ENCODE data around the gene MDN1.
"Not testable (repeated sequence)": the region's sequence is repeated elsewhere in the genome, so short reads cannot be mapped to it uniquely, and the experiment has no call there.

The MDN1 gene

GRCh38 chr6:89819336-89820130, at the start of gene MDN1:
MDN1 (minus strand) TSS chr6:89819794; CDS start chr6:89819607, 187 bp downstream.
- DNase-seq, result peak; percentile 83 to 89

- no peak for DNase-seq
These were observed 46.6 kb upstream of the MDN1 start for GRCh38 chr6:89866024-89866678.

GRCh38 chr6:89862698-89863097, 43.1 kb upstream of the MDN1 start:
- no peak for DNase-seq

GRCh38 chr6:89862273-89862672, 42.7 kb upstream of the MDN1 start:
- DNase-seq, result no peak

- no peak for DNase-seq
These were observed 40.1 kb upstream of the MDN1 start for GRCh38 chr6:89859744-89860143.

GRCh38 chr6:89858041-89858440, 38.4 kb upstream of the MDN1 start:
- DNase-seq, result no peak

- DNase-seq, result no peak
These were observed 33.5 kb upstream of the MDN1 start for GRCh38 chr6:89853068-89853467.

GRCh38 chr6:89847513-89847912, 27.9 kb upstream of the MDN1 start:
- not testable (repeated sequence) for DNase-seq

- DNase-seq, result no peak
These were observed 23.5 kb upstream of the MDN1 start for GRCh38 chr6:89843070-89843469.

- no peak for DNase-seq
These were observed 22.6 kb upstream of the MDN1 start for GRCh38 chr6:89842228-89842627.

GRCh38 chr6:89840538-89840937, 20.9 kb upstream of the MDN1 start:
- DNase-seq, result no peak

- DNase-seq, result no peak
These were observed 17.1 kb upstream of the MDN1 start for GRCh38 chr6:89836639-89837222.

- peak; percentile 31 to 58 for DNase-seq
These were observed 15.5 kb upstream of the MDN1 start for GRCh38 chr6:89834884-89835792.

GRCh38 chr6:89830170-89830809, 10.7 kb upstream of the MDN1 start:
- DNase-seq, result no peak

GRCh38 chr6:89829472-89830169, 10.0 kb upstream of the MDN1 start, which contains the start of gene CASP8AP2:
CASP8AP2 (plus strand) TSS chr6:89829880.
- peak; percentile 97 for DNase-seq

GRCh38 chr6:89828988-89829471, 9.4 kb upstream of the MDN1 start:
- no peak for DNase-seq

GRCh38 chr6:89828475-89828987, 8.9 kb upstream of the MDN1 start:
- DNase-seq, result not testable (repeated sequence)

- no peak for DNase-seq
These were observed 6.5 kb upstream of the MDN1 start for GRCh38 chr6:89826029-89826528.

- peak in 1 of 2 donors; percentile 5 for DNase-seq
These were observed 638 bp downstream of the MDN1 start for GRCh38 chr6:89818977-89819335.

GRCh38 chr6:89817481-89817880, 2.1 kb downstream of the MDN1 start:
- no peak for DNase-seq

- DNase-seq, result not testable (repeated sequence)
These were observed 6.2 kb downstream of the MDN1 start for GRCh38 chr6:89813422-89813821.

Data from CD4-positive, alpha-beta T cell treated with Interferon alpha-2 for 1 hour (primary cell).